ENCODE measurements around the gene SORCS3. TPM values are rescaled to one million over a fixed set of nuclear protein-coding genes. Genes with fewer than 3 reads are reported as not detected.

Gene SORCS3
- total RNA-seq, 1 donor from 2014 or later: not detected

DNA sequence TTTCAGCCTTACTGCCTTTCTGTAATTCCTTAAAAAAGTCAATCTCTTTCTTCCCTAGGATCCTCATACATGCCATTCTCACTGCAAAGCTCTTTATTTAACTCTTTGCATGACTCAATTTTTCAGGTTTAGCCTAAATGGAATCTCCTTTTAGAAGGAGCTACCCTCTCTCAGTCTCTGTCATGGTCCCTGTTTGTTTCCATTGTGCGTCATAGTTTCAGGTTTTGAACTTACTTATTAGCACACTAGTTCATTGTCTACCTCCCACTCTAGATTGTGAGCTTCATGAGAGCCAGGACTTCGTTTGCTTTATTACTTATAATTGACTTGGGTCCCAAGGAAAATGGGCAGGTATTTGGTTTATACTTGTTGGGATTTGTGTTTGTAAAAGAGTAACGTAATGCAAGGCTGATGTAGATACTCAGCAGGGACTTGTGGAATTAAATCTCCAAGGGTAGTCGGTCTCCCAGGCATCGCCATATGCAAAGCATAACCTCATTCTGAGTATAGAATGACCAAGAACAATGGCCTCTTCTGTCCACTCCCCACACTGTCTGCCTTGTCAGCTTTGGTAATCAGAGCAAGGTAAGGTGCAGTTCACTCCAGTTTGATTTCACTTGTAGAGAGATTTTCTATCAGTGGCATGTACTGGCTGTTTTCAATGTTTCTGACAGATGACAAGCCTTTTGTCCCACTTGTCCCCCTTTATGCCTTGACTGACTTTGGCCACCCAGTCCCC lies 252.0 kb downstream of the SORCS3 start:
- TF ChIP-seq, protein P1, sequence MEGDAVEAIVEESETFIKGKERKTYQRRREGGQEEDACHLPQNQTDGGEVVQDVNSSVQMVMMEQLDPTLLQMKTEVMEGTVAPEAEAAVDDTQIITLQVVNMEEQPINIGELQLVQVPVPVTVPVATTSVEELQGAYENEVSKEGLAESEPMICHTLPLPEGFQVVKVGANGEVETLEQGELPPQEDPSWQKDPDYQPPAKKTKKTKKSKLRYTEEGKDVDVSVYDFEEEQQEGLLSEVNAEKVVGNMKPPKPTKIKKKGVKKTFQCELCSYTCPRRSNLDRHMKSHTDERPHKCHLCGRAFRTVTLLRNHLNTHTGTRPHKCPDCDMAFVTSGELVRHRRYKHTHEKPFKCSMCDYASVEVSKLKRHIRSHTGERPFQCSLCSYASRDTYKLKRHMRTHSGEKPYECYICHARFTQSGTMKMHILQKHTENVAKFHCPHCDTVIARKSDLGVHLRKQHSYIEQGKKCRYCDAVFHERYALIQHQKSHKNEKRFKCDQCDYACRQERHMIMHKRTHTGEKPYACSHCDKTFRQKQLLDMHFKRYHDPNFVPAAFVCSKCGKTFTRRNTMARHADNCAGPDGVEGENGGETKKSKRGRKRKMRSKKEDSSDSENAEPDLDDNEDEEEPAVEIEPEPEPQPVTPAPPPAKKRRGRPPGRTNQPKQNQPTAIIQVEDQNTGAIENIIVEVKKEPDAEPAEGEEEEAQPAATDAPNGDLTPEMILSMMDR (IDR thresholded peaks at IDR 0.05; ENCODE audit: insufficient read depth, low read length, severe bottlenecking): no peak
- Histone ChIP-seq H3K36me3 (ENCODE audit: control insufficient read depth, insufficient read depth, low read length) (no peaks in the 10 kb centered on the region), H3K4me3 (ENCODE audit: low read depth, low read length) (no peak overlapping the region), H3K27me3 (ENCODE audit: control insufficient read depth, insufficient read depth, low read length) (no peaks in the 10 kb centered on the region)
- no peak for FAIRE-seq
- no peak for DNase-seq (ENCODE audit: low read depth)

DNA sequence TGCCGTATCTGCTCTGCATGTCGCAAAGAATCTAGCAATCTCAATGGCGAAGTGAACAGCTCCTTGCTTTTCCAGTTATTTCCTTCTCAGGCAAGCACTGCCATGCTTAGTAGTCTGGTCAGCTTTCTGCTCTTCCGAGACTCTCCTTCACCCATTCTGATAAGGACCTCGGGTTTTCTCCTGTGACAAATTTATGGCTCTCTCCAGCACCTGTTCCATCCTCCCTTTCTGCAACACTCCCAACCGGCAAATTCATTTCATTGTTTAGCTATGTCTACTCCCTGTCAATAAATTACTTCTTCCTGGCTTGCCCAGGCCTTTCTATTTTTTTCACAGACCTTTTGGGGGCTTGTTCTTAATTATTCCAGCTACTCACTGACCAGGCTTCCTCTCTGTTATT lies 252.6 kb downstream of the SORCS3 start:
- FAIRE-seq (no peak), DNase-seq (ENCODE audit: low read depth) (no peak)
- no peak overlapping the region for H3K4me3 ChIP-seq (ENCODE audit: low read depth, low read length)
- no peaks in the 10 kb centered on the region for H3K27me3 ChIP-seq (ENCODE audit: control insufficient read depth, insufficient read depth, low read length)
- TF ChIP-seq, protein P1 (IDR thresholded peaks at IDR 0.05; ENCODE audit: insufficient read depth, low read length, severe bottlenecking): no peak
- H3K36me3 ChIP-seq (ENCODE audit: control insufficient read depth, insufficient read depth, low read length): no peaks in the 10 kb centered on the region

DNA sequence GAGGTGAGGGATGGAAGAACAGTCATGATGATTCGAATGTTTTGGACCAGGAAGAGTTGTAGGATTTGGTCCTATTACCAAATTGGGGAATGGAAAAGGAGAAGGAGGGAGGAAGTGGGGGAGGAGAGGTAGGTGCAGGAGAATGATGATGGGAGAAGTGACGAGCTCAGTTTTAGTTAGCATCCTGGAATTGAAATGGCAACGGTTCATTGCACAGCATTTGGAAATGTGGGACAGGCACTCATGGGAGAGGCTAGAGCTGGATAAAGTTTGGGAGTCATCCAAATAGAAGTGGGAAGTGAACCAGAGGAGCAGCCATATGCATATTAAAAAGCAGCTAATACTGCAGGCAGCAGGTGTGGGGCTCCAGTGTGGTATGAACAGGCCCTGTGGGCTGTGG lies 253.6 kb downstream of the SORCS3 start:
- Histone ChIP-seq H3K27me3 (ENCODE audit: control insufficient read depth, insufficient read depth, low read length) (no peaks in the 10 kb centered on the region), H3K36me3 (ENCODE audit: control insufficient read depth, insufficient read depth, low read length) (no peaks in the 10 kb centered on the region), H3K4me3 (ENCODE audit: low read depth, low read length) (no peak overlapping the region)
- TF ChIP-seq, protein P1 (IDR thresholded peaks at IDR 0.05; ENCODE audit: insufficient read depth, low read length, severe bottlenecking): no peak
- DNase-seq (ENCODE audit: low read depth) (no peak), FAIRE-seq (no peak)

DNA sequence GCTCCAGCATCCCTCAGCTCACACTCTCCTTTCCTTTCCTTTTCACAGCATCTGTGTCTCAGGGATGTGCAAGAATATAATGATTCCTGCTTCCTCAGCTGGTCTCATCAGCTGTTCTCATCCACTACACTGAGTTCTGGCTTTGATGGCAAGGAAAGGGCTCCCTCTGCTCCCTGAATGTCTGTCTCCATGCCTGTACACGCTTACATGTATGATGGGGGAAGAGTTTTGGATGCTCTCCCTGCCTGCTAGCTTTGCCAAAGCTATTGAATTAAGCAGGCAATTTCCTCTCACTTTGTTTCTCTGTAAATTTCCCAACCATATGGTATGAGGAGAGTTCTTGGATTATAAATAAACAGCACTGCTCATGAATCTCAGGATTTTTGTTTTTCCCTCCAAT lies 254.5 kb downstream of the SORCS3 start:
- FAIRE-seq: no peak
- H3K4me3 ChIP-seq (ENCODE audit: low read depth, low read length): no peak overlapping the region
- TF ChIP-seq, protein P1 (IDR thresholded peaks at IDR 0.05; ENCODE audit: insufficient read depth, low read length, severe bottlenecking): no peak
- no peaks in the 10 kb centered on the region for H3K27me3 ChIP-seq (ENCODE audit: control insufficient read depth, insufficient read depth, low read length)
- H3K36me3 ChIP-seq (ENCODE audit: control insufficient read depth, insufficient read depth, low read length): no peaks in the 10 kb centered on the region
- no peak for DNase-seq (ENCODE audit: low read depth)

DNA sequence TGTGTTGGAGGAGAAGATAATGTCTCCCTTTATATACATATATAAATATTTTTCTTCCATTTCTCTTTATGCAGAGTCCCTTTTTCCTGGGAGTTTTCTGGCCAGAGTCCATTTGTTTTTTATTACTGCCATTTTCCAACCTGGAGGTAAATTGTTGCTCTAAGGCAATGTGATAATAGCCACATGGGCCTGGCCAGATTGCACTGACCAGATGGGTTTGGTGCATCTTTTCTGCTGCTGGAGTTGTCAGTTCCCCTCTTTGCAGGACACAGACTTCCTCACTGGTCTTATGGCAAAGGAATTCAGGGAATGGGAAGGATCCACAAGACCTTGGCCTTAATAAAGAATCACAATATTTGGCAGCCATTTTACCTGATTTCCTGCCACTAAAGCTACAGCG lies 254.9 kb downstream of the SORCS3 start:
- no peaks in the 10 kb centered on the region for H3K36me3 ChIP-seq (ENCODE audit: control insufficient read depth, insufficient read depth, low read length)
- H3K27me3 ChIP-seq (ENCODE audit: control insufficient read depth, insufficient read depth, low read length): no peaks in the 10 kb centered on the region
- FAIRE-seq (no peak), DNase-seq (ENCODE audit: low read depth) (no peak)
- TF ChIP-seq, protein P1 (IDR thresholded peaks at IDR 0.05; ENCODE audit: insufficient read depth, low read length, severe bottlenecking): no peak
- no peak overlapping the region for H3K4me3 ChIP-seq (ENCODE audit: low read depth, low read length)

DNA sequence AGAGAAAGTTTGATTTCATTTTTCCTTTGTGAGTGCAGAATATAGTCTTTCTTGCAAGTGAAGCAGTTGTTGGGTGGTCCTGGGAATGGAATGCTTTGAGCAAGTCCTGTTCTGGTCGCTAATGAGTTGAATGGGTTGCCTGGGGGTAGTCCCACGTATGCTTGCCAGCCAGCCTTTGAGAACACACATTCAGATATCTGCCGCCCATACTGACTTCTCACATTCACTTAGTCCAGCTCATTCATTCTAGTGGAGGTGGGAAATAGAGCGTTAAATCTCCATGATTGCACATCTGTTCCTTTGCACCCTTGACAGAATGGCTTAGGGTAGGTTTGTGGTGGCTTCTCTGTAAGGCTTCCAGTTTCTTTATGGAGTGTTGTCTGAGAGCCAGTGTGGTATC lies 256.6 kb downstream of the SORCS3 start:
- Histone ChIP-seq H3K36me3 (ENCODE audit: control insufficient read depth, insufficient read depth, low read length) (no peaks in the 10 kb centered on the region), H3K4me3 (ENCODE audit: low read depth, low read length) (no peak overlapping the region), H3K27me3 (ENCODE audit: control insufficient read depth, insufficient read depth, low read length) (no peaks in the 10 kb centered on the region)
- TF ChIP-seq, protein P1 (IDR thresholded peaks at IDR 0.05; ENCODE audit: insufficient read depth, low read length, severe bottlenecking): no peak
- DNase-seq (ENCODE audit: low read depth): no peak
- FAIRE-seq: no peak

Data from bronchial epithelial cell (primary cell).